Choroid plexus epithelial cell (primary cell): ENCODE measurements around the gene NCKAP5L.

ENCODE experiments used
- DNase-seq: peaks from one replicate; pipeline ENCODE4 v3.0.0-alpha.2; 2010; ENCODE audit warnings: low read depth
- H3K4me3 ChIP-seq: 2 replicates; pipeline ENCODE4 v1.5.1; 2011; ENCODE audit warnings: low read depth, mild to moderate bottlenecking, control low read depth, low read length, moderate library complexity
- CTCF ChIP-seq: conservative IDR thresholded peaks from 2 replicates; pipeline ENCODE4 v1.5.1; 2011; ENCODE audit warnings: low read depth, mild to moderate bottlenecking, control low read depth, inconsistent platforms, low read length, moderate library complexity

Gene NCKAP5L

GRCh38 chr12:49797449-49797776 is 30.8 kb downstream of the NCKAP5L start:
- DNase-seq = no peak
- TF ChIP-seq CTCF = no peak
- no peak overlapping the region for H3K4me3 ChIP-seq

DNA sequence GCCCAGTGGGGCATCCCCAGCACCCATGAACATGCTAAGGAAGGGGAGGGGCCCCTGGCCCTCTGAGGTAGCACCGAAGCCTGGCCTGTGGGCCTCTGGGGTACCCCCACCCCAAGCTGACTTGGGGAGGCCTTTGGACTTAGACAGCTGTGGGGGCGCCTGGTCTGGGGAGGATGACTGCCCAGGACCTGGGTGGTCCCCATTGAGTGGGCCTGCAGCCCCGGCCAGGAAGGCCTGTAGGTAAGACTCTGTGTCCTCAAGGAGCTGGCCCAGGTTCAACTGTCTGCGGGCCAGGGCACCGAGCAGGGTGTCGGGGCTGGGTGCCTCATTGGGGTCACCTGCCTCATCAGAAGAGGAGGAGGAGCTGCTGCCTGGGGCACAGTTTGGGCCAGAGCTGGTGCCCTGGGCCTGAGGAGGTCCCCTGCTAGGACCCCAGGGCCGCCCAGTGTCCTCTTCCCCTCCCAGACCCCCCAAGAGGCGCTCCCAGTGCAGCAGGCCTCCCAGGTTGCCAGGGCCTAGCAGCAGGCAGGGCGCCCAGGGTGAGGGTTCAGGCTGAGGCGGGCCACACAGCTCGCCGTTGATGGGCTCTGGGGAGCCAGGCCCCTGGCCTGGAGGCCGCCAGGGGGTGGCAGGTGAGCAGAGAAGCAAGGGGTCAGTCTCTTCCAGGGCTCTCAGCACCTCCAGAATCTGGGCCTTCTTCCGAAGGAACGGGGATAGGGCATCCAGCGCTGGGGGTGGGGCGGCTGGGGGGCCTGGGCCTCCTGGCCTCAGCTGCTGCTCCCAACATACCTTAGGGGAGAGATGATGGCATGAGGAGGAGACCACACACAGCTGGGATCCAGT is 31.4 kb downstream of the NCKAP5L start:
- no peak overlapping the region for H3K4me3 ChIP-seq
- no peak for DNase-seq
- TF ChIP-seq CTCF = no peak

- no peak overlapping the region for H3K4me3 ChIP-seq
- no peak for DNase-seq
- TF ChIP-seq CTCF = no peak
Measured at GRCh38 chr12:49796155-49796554, 32.1 kb downstream of the NCKAP5L start.

DNA sequence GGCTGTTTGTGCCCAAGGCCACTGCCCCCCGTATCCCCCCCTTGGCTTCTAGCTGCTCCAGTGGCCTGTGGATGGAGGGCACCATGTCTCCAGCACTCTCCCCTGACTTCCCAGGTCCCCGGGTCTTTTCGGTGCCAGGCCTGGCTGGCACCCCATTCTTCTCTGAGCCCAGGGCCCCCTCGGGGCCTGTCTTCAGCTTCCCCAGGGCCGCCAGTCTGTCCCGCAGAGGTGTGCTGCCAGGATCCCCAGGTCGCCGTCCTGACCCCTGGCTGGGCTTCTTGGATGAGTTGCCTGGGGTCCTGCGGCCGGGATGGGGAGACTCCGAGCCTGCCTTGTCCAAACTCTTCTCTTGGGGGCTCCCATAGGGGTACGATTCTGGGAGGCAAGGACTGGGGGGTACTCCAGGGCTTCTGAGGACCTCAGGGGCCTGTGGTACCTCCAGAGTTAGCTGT is 32.5 kb downstream of the NCKAP5L start:
- no peak for DNase-seq
- no peak for TF ChIP-seq CTCF
- no peak overlapping the region for H3K4me3 ChIP-seq

- no peak overlapping the region for H3K4me3 ChIP-seq
- TF ChIP-seq CTCF = no peak
- DNase-seq = no peak
Measured at GRCh38 chr12:49794811-49795653, 33.2 kb downstream of the NCKAP5L start.

DNA sequence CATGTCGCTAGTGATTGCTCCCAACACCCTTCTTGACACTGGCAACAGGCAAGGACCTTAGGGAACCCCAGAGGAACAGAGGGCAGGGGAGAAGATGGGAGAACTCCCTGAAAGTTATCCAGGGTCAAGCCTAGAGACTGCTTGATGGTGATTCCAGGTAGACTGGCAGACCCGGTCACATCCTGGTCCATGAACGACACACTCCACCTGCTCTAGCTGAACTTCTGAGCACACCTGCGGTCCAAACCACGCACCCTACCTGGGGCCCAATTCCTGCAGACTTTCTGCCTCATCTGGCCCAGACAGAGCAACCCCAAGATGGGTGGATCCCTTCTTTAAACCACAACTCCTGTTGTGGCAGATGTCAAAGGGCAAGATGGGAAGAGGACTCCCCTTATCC is 34.2 kb downstream of the NCKAP5L start:
- no peak for TF ChIP-seq CTCF
- no peak for DNase-seq
- no peak overlapping the region for H3K4me3 ChIP-seq
